HCEC 1CT (cell line): ENCODE measurements around the gene UBQLN4.
"Not testable (repeated sequence)": the region's sequence is repeated elsewhere in the genome, so short reads cannot be mapped to it uniquely, and the experiment has no call there.

Experiments used
- DNase-seq: peaks from one replicate; pipeline ENCODE4 v3.0.0-alpha.2; 2017

The UBQLN4 gene

DNA sequence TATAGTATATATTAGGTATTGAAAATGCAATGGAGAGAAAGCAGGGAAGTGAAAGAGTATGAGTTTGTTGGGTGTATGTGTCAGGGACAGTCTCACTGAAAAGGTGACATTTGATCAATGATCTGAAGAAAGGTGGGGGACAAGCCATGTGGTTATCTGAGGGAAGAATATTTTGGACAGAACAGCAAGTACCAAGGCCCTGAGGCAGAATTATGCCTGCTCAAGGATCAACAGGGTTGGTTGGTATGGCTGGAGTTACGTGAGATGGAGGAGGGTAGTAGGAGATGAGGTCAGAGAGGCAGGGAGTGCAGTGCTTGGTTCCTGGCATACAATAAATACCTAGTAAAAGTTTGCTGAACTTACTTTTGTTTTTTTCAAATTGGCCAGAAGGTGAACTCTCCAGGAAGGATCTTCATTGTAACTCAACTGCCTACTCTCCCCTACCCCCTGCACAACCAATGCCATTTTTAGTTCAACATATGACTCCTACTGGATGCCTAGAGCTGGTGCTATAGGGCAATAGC lies 2.8 kb upstream of the UBQLN4 start:
- no peak for DNase-seq

DNA sequence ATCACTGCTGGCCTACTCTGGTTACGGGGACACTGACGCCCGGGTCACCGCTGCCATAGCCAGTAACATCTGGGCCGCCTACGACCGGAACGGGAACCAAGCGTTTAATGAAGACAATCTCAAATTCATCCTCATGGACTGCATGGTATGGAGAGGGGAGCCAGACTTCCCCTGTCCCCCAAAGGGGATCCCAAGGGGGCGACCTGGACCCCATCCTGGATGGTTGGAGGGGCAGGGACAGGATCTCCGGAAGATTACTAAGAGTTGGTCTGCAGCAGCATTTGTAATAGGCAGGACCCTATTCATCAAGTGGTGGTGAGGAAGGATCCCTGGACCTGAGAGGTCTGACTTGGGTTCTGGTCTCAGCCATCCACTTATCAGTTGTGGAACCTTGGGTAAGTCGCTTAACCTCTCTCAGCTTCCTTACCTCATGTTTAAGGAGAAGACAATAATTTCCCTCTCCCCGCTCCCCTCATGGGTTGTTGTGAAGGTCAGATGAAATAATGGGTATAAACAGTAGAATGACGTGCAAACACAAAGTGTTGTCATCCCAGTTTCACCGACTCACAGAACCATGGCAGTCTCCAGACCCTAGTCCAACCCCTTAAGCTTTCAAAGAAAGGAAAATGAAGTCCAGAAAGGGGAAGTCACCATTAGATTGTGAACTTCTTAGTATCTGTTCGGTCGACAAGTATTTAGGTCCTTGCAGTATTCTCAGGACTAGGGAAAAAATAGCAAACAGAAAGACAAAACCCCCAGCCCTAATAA lies 1.9 kb upstream of the UBQLN4 start:
- DNase-seq = no peak

DNA sequence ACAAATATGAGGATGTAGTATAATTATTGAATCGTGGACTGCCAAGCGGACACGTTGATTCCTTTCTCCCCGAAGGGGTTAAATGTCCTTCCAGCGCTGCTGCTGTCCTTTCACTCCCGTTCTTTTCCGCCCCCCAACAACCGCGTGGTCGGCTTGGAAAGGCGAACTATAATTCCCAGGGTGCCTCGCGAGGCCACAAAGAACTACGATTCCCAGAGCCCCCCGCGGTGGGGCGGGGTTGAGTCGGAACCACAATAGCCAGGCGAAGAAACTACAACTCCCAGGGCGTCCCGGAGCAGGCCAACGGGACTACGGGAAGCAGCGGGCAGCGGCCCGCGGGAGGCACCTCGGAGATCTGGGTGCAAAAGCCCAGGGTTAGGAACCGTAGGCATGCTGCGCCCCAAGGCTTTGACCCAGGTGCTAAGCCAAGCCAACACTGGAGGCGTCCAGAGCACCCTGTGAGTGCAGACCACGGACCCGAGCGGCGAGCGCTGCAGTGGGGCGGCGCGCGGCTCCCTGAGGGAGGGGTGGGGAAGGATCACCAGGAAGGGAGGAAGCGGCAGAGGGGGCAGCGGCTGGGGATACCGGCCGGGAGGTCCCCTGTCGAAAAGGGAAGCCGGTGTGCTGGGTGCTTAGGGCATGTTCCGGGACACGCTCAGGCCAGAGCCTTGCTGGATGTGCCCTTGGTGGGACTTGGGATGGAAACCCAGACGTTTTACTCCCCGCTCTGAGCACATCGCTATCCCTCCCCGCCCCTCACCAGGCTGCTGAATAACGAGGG lies 1.1 kb upstream of the UBQLN4 start, which contains the start of gene LAMTOR2:
Gene LAMTOR2, plus strand, starts transcription at position 283 of the 781 bp plus-strand sequence. Its CDS starts 108 bp downstream, at position 391.
- peak; percentile 97 for DNase-seq

DNA sequence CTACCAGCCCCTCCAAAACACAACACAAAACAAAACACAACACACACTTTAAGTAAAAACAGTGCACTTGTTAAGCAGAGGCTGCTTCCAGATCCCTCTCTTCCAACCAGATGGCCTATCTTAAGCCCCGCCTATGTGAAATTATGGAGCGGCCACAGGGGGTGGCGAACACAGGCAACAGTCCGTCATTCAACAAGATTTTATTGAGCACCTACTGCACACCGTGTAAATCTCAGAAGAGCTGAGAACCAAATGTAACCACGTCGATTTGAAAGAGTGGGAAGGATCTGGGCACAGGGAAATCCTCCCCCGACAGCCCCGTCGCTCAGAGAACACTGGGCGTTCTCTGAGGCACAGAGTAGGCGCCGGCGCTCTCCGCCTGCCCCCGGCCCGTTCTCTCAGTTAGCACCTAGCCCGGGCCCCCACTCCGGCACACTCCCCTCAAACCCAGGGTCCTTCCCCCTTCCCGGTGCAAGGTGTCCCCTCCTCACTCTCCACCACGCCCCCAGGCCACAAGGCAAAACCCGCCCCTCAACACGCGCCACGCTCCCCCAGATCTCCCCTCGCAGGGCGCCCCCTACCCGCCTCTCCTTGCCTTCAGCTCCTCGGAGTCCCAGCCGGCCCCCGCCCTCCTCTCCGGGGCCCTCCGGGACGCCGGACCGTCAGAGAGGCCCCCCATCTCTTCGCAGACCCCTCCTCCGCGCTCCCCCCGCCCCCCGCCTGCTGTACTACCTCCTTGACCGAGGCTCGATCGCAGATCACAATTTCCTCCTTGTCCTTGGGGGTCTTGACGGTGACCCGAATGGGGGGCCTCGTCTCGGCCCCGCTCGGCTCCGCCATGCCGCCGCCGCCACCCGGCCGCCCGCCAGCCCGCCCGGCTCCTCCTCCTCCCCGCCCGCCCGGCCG lies 483 bp downstream of the UBQLN4 start:
- DNase-seq = peak; percentile 70

DNA sequence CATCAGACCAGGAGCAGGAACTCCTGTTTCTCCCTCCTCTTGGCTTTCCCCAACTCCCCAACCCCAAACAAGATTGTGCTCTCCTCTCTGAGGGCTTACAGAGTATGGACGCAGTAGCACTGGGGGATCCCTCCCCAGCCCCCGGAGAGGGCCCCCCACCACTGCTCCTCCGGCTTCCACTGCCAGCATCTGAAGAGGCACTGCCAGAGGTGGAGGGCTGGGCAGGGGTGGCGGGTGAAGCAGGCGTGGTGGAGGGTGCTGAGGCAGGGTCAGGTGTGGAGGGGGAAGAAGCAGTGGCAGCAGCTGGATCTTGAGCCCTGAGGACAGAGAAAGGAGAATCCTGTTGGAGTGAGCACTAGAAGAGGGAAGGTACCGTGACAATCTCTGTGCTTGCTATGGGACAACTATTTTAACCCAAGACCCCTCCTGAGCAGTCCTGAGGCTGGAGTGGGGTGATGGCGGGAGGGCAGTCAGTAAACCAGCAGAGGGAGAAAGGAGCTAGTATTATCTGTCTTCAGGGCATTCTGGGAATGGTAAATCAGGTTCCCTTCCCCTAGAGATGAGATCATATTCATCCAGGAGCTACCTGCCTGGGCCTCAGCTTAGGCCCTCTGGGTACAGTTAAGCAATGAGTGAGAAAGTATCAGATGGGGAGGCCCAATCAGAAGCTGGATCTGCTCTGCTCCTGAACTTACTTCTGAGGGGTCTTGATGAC lies 2.4 kb downstream of the UBQLN4 start:
- DNase-seq = no peak

DNA sequence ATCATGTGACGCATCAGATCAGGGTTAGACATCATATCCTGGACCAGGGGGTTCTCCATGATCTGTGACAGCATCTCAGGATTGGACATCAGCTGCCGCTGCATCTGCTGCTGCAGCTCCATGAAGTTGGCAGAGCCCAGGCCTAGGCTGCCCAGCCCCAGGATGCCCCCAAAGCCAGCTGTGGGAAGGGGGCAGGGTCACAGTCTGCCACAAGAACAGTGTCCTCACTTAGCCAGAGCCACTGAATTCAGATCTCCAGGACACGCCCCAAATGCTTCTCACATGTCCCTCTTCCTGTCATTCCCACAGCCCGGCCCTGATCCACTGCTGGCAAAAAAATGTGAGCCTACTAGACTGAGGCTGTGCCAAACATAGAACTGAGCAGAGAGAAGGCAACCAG lies 3.2 kb downstream of the UBQLN4 start:
- DNase-seq = no peak

DNA sequence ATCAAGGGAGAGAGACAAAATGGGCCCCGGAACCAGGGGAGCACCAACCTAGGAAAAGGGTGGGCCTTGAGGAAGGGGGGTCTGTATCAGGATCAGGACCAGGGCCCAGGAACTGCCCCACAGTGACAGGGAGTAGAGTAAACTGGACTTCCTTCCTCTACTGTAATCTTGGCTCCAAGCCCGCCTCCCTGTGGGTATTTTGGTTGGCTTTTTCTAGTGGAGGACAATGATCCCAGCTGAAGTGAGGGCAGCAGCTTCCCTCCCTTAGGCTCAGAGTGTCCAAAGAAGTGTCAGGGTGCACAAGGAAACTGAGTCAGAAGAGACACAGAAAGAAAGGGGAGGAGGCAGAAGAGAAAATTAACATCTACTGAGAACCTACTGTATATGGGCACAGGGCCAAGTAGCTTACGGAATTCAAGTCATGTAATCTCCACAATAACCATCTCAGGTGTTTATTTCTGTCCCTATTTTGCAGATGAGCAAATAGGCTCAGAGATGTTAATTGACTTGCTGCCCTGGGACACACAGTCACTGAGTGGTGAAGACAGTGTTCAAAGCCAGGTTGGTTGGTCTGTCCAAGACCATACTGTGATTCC lies 4.8 kb downstream of the UBQLN4 start:
- DNase-seq = no peak

DNA sequence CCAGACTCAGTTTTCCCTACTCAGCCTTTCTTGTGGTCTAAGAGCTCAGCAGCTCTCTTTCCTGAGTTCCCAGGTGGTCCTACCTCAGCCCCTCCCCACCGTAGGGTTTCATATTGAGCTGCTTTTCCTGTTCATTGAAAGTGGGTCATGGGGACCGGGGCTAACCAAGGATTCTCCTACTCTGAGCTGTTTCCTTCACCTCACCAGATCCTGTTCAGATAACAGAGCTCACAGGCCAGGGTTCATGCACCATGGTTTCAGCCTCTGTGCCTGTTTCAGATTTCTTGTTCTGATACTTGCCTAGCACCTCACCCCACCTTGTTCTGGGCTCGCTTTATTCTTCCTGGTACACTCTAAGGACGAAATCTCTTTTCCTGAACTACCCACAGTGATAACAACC lies 8.5 kb downstream of the UBQLN4 start:
- no peak for DNase-seq

DNA sequence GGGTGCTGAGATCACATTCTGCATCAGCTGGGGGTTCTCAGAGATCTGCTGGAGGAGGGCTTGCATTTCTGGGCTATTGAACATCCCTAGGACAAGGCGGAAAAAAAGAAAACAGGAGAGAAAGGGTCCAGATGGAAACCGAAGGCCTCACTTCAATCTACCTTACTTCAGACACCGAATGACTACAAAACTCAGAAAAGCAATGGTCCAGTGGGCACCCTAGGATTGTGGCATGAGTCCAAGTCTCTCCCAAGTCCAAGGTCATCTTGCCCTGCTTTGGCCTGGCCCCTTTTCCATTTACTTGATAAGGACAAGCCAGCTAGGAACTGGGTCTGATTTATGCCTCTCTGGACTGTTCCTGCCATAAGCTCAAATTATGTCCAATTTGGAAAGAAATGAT lies 10.8 kb downstream of the UBQLN4 start:
- no peak for DNase-seq

DNA sequence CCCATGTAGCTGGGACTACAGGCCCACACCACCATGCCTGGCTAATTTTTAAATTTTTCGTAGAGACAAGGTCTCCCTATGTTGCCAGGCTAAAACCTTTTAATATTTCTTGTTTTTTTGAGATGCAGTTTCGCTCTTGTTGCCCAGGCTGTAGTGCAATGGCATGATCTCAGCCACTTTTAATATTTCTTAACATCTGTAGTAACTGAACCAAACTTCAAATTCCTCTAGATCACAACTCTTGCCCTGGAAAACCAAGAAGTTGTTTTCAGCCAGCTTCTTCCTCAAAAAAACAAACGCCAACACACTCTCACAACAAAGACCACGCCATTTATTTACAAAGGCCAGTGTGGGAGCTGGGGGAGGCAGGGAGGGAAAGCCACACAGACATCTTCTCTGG lies 18.6 kb downstream of the UBQLN4 start:
- not testable (repeated sequence) for DNase-seq

DNA sequence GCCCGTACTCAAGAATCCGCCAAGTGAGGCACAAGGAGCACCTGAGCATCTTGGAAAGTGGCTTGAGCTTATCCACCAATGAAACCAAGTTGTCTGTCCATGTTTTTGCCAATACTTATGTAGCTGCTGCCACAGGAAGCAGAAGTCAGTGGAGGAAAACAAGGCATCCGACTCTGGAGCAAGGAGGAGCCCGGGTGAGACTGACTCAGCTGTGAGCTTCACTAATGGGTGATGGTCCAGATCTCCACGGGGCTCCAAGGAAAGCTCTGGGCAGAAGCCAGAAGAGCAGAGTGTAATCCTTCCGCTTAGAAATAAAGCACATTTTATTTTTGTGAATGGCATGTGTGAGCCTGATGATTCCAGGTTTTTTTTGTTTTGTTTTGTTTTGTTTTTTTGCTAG lies 20.6 kb downstream of the UBQLN4 start:
- DNase-seq = no peak

DNA sequence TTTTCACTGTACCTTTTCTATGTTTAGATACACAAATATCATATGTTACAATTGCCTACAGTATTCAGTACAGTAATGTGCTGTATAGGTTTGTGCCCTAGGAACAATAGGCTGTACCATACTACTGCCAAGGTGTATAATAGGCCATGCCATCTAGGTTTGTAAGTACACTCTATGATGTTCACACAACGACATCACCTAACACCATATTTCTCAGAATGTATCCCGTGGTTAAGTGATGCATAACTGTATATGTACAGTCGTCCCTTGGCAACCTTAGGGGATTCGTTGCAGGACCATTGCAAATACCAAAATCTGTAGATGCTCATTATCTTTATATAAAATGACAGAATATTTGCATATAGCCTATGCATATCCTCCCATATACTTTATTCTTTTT lies 27.0 kb downstream of the UBQLN4 start:
- no peak for DNase-seq

DNA sequence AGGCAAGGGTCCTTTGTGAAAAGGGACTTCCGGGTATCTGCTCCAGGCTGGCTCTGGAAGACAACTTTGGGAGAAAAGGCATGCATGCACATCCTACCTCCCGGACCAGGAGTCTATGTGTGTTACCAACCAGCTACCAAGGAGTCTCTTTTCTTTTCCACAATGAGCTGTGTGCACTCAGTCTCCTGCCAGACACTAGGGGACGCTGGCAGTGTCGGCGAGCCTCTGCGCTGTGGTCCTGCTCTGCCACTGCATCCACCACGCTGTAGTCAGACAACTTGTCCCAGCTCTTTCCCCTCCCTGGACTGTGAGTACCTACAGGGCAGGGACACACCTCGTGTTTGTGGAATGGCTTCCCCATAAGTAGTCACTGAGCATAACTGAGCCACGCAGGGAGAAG lies 27.7 kb downstream of the UBQLN4 start:
- DNase-seq = peak; percentile 31

DNA sequence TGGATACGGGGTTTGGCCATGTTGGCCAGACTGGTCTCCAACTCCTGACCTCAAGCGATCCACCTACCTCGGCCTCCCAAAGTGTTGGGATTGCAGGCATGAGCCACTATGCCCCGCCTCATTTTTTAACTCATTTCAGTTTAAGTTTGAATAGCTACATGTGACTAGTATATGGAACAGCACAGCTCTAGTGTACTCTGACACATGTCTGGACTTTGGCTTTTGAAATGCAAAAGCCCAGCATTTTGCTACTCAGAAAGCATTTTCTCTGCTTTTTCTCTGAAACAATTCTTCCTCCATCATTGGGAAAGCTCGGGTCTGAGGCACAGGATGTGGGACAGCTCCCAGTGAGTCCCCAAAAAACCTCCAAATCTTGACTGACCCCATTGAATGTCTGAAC lies 28.8 kb downstream of the UBQLN4 start:
- no peak for DNase-seq

DNA sequence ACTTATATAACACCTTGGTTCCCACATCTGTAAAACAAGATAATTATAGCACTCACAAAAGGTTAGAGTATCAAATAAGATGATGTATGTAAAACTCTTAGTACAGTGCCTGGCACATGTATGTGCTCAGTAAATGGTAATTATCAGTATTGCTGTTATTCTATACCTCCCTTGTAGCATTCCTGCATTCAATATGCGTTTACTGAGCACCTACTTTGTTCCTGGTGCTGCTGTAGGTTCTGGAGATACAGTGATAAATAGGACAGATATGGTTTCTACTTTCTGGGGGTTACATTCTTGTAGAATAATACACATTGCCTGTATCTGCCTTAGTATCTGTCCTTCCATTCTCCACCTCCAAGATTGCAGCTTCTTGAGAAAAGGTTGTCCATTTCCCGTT lies 31.6 kb downstream of the UBQLN4 start:
- DNase-seq = no peak

DNA sequence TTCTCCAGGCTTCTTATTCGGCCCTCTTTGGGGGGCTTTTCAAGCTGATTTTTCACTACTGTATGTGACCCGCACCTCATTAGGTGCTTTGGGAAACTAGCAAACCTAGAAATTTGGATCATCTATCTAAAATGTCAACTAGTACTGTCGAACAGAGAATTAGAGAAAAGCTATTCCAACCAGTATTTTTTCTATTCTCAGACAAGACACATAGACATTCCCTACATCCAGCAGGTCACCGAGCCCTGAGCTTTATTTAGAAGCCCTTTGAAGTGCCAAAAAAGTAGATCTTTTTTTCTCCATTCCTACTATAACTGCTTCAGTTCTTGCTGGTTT lies 32.5 kb downstream of the UBQLN4 start:
- DNase-seq = no peak

DNA sequence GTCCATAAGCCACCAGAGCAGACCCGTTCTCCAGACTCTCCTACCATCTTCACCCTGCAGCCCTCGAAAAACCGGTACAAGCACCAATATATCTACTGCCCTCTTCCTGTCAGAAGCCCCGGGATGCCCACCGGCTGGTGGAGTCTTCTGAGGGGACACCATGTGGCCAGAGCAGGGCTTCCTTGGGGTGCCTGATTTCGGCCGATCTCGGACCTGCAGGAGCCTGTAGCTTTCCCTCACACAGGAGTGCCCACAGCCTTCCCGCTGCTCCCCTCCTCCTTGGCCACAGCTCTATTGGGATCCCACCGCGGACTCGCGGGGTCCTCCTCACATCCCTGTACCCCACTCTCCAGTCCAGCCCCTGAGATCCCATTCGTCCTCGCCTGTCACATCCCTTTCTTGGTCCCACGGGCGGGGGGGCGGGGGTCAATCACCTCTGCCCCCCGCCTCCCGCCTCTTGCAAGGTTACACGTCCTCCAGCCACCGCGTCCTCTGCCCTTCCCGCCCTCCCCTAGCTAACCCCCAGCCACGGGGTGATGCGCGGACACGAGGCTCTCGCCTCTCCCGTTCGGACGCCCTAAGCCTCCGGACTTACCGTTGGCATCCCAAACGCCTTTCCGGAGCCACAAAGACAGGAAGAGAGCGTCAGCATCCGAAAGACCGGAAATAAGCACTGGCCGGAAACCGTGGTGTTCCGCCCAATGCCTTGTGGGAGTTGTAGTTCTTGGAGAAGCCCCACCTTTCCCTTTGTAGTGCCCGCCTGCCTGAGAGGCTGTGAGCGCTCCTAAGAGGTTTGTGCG lies 33.1 kb downstream of the UBQLN4 start, which contains the start of gene SSR2:
Gene SSR2, minus strand, starts transcription at position 659 of the 800 bp plus-strand sequence. CDS start 784 bp downstream, outside the sequence.
- peak; percentile 91 for DNase-seq

DNA sequence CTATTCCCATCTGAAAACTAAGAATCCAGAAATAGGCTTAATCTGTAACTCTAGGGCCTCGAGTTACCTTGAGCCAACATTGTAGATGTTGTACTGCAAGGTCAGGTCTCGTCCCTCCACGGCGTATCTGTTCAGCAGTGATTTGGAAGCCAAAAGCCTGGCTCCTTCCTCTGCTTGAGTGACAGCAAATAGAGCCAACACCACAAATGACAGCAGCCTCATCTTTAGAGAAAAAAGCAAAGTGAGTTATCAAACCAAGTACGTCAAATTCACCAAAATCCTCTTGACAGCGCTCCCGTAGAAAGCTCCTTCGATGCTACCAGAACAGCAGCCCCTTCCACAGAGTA lies 33.7 kb downstream of the UBQLN4 start:
- no peak for DNase-seq

DNA sequence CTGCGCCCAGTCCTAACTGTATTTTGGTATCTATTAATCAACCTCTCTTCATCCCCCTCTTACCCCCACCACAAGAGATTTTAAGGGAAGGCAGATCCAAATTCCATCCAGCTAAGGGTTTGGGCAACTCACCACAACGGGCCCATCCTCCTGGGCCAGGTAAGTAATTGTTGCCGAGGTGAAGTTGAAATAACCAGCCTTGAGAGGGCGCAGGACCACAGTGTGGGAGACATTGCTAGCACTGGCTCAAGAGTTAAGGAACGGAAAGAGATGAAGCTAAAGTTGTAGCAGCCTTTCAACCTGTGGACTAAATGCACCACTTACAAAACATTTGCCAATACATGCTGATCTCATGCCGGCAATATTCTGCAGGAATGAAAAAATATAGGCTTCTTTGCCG lies 38.8 kb downstream of the UBQLN4 start:
- DNase-seq = no peak

DNA sequence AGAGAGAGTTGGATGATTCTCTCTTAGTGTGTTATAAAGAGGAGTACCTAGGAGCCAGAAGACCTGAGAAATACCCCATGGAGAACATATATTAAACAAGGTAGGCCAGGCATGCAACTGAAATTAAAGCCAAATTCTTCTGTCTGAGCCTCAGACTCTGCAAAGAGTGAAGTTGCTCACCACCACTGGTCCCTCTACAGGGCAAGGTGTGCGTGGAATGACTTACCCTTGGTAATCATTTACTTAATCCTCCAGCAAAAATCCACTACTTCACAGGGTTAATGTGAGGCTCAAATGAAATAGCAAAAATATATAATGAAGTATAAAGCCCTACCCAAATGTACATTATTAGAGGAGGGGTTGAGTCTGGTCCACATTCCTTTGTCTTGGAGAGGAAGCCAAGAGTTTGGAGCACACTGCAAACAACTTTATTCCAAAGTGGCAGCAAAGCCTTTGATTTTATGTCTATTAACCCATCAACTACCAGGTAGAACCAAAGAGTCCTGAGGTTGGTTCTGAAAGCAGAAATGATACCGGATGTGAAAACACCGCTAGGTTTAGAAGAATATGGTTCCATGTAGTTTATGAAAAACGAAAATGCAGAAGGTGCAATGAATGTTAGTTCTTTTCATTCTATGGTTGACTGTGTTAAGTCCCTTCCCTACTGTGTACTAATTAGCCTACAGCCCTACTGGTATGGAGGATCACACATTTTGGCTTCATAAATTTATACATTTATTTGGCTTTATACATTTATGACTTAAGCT lies 41.4 kb downstream of the UBQLN4 start:
- no peak for DNase-seq
